Stimulated activated CD4-positive, alpha-beta T cell treated with anti-CD3 and anti-CD28 coated beads, TNF-alpha, amount 100 ng/mL, for 4 hours (primary cell): ENCODE measurements around the gene PCDH11X.
"Not testable (repeated sequence)": the region's sequence is repeated elsewhere in the genome, so short reads cannot be mapped to it uniquely, and the experiment has no call there.

Experiments
- DNase-seq, 3 experiments: peaks; one replicate each; pipeline ENCODE4 v3.0.0-alpha.2; 2020; ENCODE audit warnings: low read depth in 3 of 3

PCDH11X gene, protein sequence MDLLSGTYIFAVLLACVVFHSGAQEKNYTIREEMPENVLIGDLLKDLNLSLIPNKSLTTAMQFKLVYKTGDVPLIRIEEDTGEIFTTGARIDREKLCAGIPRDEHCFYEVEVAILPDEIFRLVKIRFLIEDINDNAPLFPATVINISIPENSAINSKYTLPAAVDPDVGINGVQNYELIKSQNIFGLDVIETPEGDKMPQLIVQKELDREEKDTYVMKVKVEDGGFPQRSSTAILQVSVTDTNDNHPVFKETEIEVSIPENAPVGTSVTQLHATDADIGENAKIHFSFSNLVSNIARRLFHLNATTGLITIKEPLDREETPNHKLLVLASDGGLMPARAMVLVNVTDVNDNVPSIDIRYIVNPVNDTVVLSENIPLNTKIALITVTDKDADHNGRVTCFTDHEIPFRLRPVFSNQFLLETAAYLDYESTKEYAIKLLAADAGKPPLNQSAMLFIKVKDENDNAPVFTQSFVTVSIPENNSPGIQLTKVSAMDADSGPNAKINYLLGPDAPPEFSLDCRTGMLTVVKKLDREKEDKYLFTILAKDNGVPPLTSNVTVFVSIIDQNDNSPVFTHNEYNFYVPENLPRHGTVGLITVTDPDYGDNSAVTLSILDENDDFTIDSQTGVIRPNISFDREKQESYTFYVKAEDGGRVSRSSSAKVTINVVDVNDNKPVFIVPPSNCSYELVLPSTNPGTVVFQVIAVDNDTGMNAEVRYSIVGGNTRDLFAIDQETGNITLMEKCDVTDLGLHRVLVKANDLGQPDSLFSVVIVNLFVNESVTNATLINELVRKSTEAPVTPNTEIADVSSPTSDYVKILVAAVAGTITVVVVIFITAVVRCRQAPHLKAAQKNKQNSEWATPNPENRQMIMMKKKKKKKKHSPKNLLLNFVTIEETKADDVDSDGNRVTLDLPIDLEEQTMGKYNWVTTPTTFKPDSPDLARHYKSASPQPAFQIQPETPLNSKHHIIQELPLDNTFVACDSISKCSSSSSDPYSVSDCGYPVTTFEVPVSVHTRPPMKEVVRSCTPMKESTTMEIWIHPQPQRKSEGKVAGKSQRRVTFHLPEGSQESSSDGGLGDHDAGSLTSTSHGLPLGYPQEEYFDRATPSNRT (N-terminal part only)

DNA sequence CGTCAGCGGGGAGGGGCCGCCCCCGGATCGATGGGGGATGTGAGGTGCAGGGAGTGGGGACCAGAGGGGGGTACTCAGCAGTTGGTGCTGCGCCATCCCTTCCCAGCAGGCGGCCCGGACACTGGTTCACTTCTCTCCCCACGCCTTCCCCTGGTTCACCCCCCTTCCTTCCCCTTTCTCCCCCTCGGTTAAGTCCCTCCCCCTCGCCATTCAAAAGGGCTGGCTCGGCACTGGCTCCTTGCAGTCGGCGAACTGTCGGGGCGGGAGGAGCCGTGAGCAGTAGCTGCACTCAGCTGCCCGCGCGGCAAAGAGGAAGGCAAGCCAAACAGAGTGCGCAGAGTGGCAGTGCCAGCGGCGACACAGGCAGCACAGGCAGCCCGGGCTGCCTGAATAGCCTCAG lies at the start of gene PCDH11X:
PCDH11X (plus strand) TSS at position 241 of the 400 bp plus-strand sequence. CDS start 56,130 bp downstream, outside the sequence.
- DNase-seq = not testable (repeated sequence)

- DNase-seq = not testable (repeated sequence)
Observed at GRCh38 chrX:91747446-91747845, 31.7 kb upstream of the PCDH11X start.

GRCh38 chrX:91753022-91753421 lies 26.2 kb upstream of the PCDH11X start:
- not testable (repeated sequence) for DNase-seq

- DNase-seq = not testable (repeated sequence)
Observed at GRCh38 chrX:91770619-91771488, 8.3 kb upstream of the PCDH11X start.

DNA sequence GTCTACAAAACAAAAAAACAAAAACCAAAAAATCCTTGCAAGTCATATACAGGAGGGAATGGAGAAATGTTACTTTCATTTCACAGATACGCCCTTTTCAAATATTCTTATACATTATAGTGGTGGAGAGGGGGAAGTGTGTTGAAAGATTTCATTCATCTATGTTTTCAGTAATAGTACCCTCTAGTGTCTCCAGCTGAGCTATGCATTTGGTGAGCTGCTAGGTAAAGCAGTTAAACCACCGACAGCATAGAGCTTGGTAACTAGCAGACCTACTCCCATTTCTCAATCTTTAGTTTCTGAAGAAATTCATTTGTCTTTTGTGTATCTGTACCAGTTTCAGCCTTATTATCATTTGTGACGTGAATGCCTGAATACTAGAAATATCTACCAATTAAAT lies 5.2 kb upstream of the PCDH11X start:
- not testable (repeated sequence) for DNase-seq

DNA sequence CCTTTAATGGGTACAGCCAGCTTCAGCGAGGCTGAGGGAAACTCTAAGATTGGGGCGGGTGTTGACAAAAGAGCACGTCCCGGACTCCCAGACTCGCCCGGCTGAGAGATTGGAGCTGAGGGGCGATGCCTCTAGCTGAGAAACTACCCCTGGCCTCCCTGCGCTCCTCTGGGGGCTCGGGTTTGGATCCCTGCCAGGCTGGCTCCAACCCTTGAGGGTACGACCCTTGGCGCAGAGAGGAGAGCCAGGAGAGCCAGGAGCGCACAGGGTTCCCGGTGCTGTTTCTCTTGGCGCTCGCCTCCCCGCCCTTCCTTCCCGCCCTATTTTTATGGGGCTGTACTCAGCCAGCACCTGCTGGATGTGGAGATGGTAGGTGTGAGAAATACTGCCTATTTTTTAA lies 833 bp downstream of the PCDH11X start:
- not testable (repeated sequence) for DNase-seq

GRCh38 chrX:91780698-91781097 lies 1.5 kb downstream of the PCDH11X start:
- DNase-seq = not testable (repeated sequence)

DNA sequence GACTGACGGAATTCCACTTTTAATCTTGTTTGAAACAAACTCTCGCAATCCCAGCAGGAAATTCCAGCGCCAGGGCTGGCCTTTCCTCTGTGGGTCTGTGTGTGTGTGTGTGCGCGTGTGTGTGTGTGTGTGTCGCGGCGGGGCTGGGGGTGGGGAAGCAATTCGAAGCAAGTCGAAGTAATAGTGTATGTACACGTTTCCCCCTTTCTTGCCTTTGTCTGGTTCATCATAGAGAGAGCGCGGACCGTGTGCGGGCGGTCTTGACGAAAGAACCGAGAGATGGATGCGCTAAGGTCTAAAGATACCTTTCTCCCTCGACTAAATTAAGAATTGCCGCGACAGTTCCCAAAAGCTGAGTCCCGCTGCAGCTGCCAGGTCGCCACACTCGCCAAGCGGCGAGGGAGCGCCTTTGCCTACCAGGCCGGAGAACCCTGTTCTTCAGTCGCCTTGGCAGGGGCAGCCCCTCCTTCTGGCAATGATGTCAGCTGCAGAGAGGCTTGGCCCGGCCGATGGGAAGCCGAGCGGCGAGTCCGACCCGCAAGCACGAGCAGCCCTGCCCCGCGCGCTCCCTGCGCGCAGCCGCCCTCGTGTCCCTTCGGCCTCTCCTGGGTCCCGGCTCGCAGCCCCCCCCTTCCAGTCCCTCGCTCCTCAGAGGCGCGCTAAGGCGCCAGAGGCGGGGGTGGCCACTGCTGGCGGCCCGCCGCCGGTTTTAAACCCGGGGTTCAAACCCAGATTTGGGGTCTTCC lies 2.6 kb downstream of the PCDH11X start:
- not testable (repeated sequence) for DNase-seq

- not testable (repeated sequence) for DNase-seq
Observed at GRCh38 chrX:91782825-91783224, 3.6 kb downstream of the PCDH11X start.

GRCh38 chrX:91817537-91817936 lies 38.4 kb downstream of the PCDH11X start:
- not testable (repeated sequence) for DNase-seq

DNA sequence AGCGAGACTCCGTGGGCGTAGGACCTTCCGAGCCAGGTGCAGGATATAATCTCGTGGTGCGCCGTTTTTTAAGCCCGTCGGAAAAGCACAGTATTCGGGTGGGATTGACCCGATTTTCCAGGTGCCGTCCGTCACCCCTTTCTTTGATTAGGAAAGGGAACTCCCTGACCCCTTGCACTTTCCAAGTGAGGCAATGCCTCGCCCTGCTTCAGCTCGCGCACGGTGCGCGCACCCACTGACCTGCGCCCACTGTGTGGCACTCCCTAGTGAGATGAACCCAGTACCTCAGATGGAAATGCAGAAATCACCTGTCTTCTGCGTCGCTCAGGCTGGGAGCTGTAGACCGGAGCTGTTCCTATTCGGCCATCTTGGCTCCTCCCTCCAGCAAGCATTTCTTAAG lies 46.1 kb downstream of the PCDH11X start:
- not testable (repeated sequence) for DNase-seq
